H9 (cell line): ENCODE measurements around the gene BBIP1. TPM values are rescaled to one million over a fixed set of nuclear protein-coding genes. Genes with fewer than 3 reads are reported as not detected.

Experiments
- DNase-seq: peaks from one replicate; pipeline ENCODE4 v3.0.0-alpha.2; 2017
- H2AFZ ChIP-seq: one replicate; pipeline ENCODE4 v1.6.1; 2013; ENCODE audit warnings: mild to moderate bottlenecking, low read length, control low read depth, moderate library complexity
- H2AK5ac ChIP-seq: 2 replicates; pipeline ENCODE4 v1.6.1; 2013; ENCODE audit warnings: low read length, control low read depth, mixed read lengths; ENCODE audit not compliant: insufficient read length
- H2BK120ac ChIP-seq: one replicate; pipeline ENCODE4 v1.6.1; 2013; ENCODE audit warnings: low read depth, mild to moderate bottlenecking, low read length, control low read depth, inconsistent platforms; ENCODE audit not compliant: poor library complexity, severe bottlenecking
- H2BK12ac ChIP-seq: 2 replicates; pipeline ENCODE4 v1.6.1; 2013; ENCODE audit warnings: low read length, control low read depth, mixed read lengths, low read depth; ENCODE audit not compliant: insufficient read length
- H2BK15ac ChIP-seq: 2 replicates; pipeline ENCODE4 v1.6.1; 2013; ENCODE audit warnings: low read depth, low read length, control low read depth
- H2BK20ac ChIP-seq: one replicate; pipeline ENCODE4 v1.6.1; 2013; ENCODE audit warnings: low read depth, mild to moderate bottlenecking, low read length, control low read depth, inconsistent platforms; ENCODE audit not compliant: poor library complexity, severe bottlenecking
- H2BK5ac ChIP-seq: 2 replicates; pipeline ENCODE4 v1.6.1; 2013; ENCODE audit warnings: low read length, control low read depth, mixed read lengths; ENCODE audit not compliant: insufficient read length
- H3K14ac ChIP-seq: 2 replicates; pipeline ENCODE4 v1.6.1; 2013; ENCODE audit warnings: low read length, control low read depth; ENCODE audit not compliant: insufficient read depth
- H3K18ac ChIP-seq: 2 replicates; pipeline ENCODE4 v1.6.1; 2013; ENCODE audit warnings: low read depth, mild to moderate bottlenecking, mixed read lengths, low read length, control low read depth; ENCODE audit not compliant: insufficient read length
- H3K23ac ChIP-seq: 2 replicates; pipeline ENCODE4 v1.6.1; 2013; ENCODE audit warnings: low read length, control low read depth, mixed read lengths, low read depth; ENCODE audit not compliant: insufficient read length
- H3K23me2 ChIP-seq: 2 replicates; pipeline ENCODE4 v1.6.1; 2013; ENCODE audit warnings: low read depth, mild to moderate bottlenecking, mixed read lengths, low read length, control low read depth; ENCODE audit not compliant: insufficient read length, poor library complexity, severe bottlenecking
- H3K27ac ChIP-seq: 2 replicates; pipeline ENCODE4 v1.5.1; 2013; ENCODE audit warnings: low read length, control low read depth, mixed read lengths, low read depth; ENCODE audit not compliant: insufficient read length
- H3K27me3 ChIP-seq: 2 replicates; pipeline ENCODE4 v1.6.1; 2013; ENCODE audit warnings: low read length, control low read depth, inconsistent platforms; ENCODE audit not compliant: insufficient read depth
- H3K4ac ChIP-seq: 2 replicates; pipeline ENCODE4 v1.6.1; 2013; ENCODE audit warnings: low read depth, mild to moderate bottlenecking, control low read depth, inconsistent platforms, low read length, moderate library complexity
- H3K4me1 ChIP-seq: 2 replicates; pipeline ENCODE4 v1.6.1; 2013; ENCODE audit warnings: low read length, control low read depth, inconsistent platforms; ENCODE audit not compliant: insufficient read depth
- H3K4me2 ChIP-seq: 2 replicates; pipeline ENCODE4 v1.6.1; 2013; ENCODE audit warnings: low read length, control low read depth, mixed read lengths; ENCODE audit not compliant: insufficient read length, insufficient read depth
- H3K56ac ChIP-seq: 2 replicates; pipeline ENCODE4 v1.6.1; 2013; ENCODE audit warnings: low read depth, mild to moderate bottlenecking, mixed read lengths, low read length, control low read depth; ENCODE audit not compliant: insufficient read length
- H3K79me1 ChIP-seq: 2 replicates; pipeline ENCODE4 v1.6.1; 2013; ENCODE audit warnings: low read depth, mild to moderate bottlenecking, moderate library complexity, low read length, control low read depth, inconsistent platforms; ENCODE audit not compliant: insufficient read depth, poor library complexity, severe bottlenecking
- H3K79me2 ChIP-seq: 2 replicates; pipeline ENCODE4 v1.6.1; 2013; ENCODE audit warnings: low read length, control low read depth, inconsistent platforms; ENCODE audit not compliant: insufficient read depth
- H3K9ac ChIP-seq: 2 replicates; pipeline ENCODE4 v1.6.1; 2013; ENCODE audit warnings: low read length, control low read depth, mixed read lengths; ENCODE audit not compliant: insufficient read length; ENCODE audit errors: extremely low read depth
- H3K9me3 ChIP-seq: one replicate; pipeline ENCODE4 v1.6.1; 2013; ENCODE audit warnings: low read depth, low read length, inconsistent platforms; ENCODE audit not compliant: control insufficient read depth
- H3T11ph ChIP-seq: one replicate; pipeline ENCODE4 v1.6.1; 2013; ENCODE audit warnings: mild to moderate bottlenecking, low read length, control low read depth, inconsistent platforms
- H4K20me1 ChIP-seq: one replicate; pipeline ENCODE4 v1.6.1; 2013; ENCODE audit not compliant: control insufficient read depth, insufficient read length, insufficient read depth
- H4K5ac ChIP-seq: 2 replicates; pipeline ENCODE4 v1.6.1; 2013; ENCODE audit warnings: low read depth, mild to moderate bottlenecking, mixed read lengths, low read length, control low read depth; ENCODE audit not compliant: insufficient read length
- H4K8ac ChIP-seq: replicated peaks from 2 replicates; pipeline ENCODE4 v1.6.1; 2013; ENCODE audit warnings: low read length, control low read depth, mixed read lengths, low read depth; ENCODE audit not compliant: insufficient read length
- H4K91ac ChIP-seq: 2 replicates; pipeline ENCODE4 v1.6.1; 2013; ENCODE audit warnings: low read depth, mild to moderate bottlenecking, moderate library complexity, mixed read lengths, low read length, control low read depth; ENCODE audit not compliant: insufficient read length
- H3K27ac Mint-ChIP-seq, 3 experiments: 2 replicates in 2 of 3; 3 replicates in 1 of 3; pipeline ENCODE4 v1.8.0; 2020 to 2021; ENCODE audit warnings: mixed read lengths in 3 of 3, mild to moderate bottlenecking in 1 of 3, moderate library complexity in 1 of 3
- H3K27me3 Mint-ChIP-seq: 2 replicates; pipeline ENCODE4 v1.8.0; 2021; ENCODE audit warnings: low read depth, mild to moderate bottlenecking, moderate library complexity, mixed read lengths
- H3K36me3 Mint-ChIP-seq, 3 experiments: 2 replicates in 2 of 3; 3 replicates in 1 of 3; pipeline ENCODE4 v1.8.0; 2020 to 2021; ENCODE audit warnings: low read depth in 3 of 3, mixed read lengths in 3 of 3; ENCODE audit not compliant: insufficient read depth in 1 of 3
- H3K4me1 Mint-ChIP-seq, 2 experiments: 2 replicates each; pipeline ENCODE4 v1.8.0; 2020; ENCODE audit warnings: mixed read lengths in 2 of 2
- H3K4me3 Mint-ChIP-seq, 2 experiments: 2 replicates in 1 of 2; 3 replicates in 1 of 2; pipeline ENCODE4 v1.8.0; 2020 to 2021; ENCODE audit warnings: mild to moderate bottlenecking in 2 of 2, mixed read lengths in 2 of 2, moderate library complexity in 1 of 2
- H3K9me3 Mint-ChIP-seq, 2 experiments: 2 replicates in 1 of 2; 3 replicates in 1 of 2; pipeline ENCODE4 v1.8.0; 2020; ENCODE audit warnings: mild to moderate bottlenecking in 2 of 2, mixed read lengths in 2 of 2, moderate library complexity in 1 of 2
- CTCF ChIP-seq: fragments of 200-600 bp; sonication (generic); conservative IDR thresholded peaks from 3 replicates; pipeline ENCODE4 v1.8.0; 2021; ENCODE audit warnings: antibody characterized with exemption, mild to moderate bottlenecking
- WGBS: extraction: QIAGEN DNeasy Blood & Tissue Kit; methylation state at CpG from one replicate; pipeline ENCODE4 v1.1.7; 2013; ENCODE audit warnings: missing lambda C conversion rate, low lambda C conversion rate, mixed read lengths; ENCODE audit not compliant: insufficient read length; ENCODE audit errors: extremely low coverage; 5-methylcytosine and 5-hydroxymethylcytosine counted together
- total RNA-seq: library from RNA; stranded (reverse); gene quantifications from 2 replicates; pipeline ENCODE4 v1.2.1, GENCODE V29; 2021

Gene BBIP1
- total RNA-seq, 1 experiment from 2014 or later: 18.8 TPM

GRCh38 chr10:110966146-110966545 is 47.2 kb upstream of the BBIP1 start:
- Histone ChIP-seq H2BK12ac (no peak overlapping the region), H4K91ac (no peak overlapping the region), H2BK20ac (no peak overlapping the region), H3K4ac (no peak overlapping the region), H2BK120ac (no peak overlapping the region), H3K27ac (no peak overlapping the region), H4K20me1 (no peaks in the 10 kb centered on the region), H3T11ph (no peak overlapping the region), H3K9me3 (no peaks in the 10 kb centered on the region), H3K4me2 (no peak overlapping the region), H2BK15ac (no peak overlapping the region), H3K14ac (no peak overlapping the region), H4K5ac (no peak overlapping the region), H2AK5ac (no peak overlapping the region), H3K23me2 (no peaks in the 10 kb centered on the region), H3K79me2 (peaks cover 2% of the 10 kb centered on the region; the same call in 1 of the 2 replicates), H2AFZ (no peak overlapping the region), H2BK5ac (no peak overlapping the region), H3K18ac (no peak overlapping the region), H4K8ac (no peak overlapping the region), H3K4me1 (no peaks in the 10 kb centered on the region), H3K9ac (no peak overlapping the region), H3K56ac (no peak overlapping the region), H3K23ac (no peak overlapping the region), H3K79me1 (no peaks in the 10 kb centered on the region), H3K27me3 (no peaks in the 10 kb centered on the region)
- no CpG with 5 or more reads among the region's 1 CpG for WGBS
- H3K36me3 Mint-ChIP-seq: no peaks in the 10 kb centered on the region
- DNase-seq: no peak
- peaks cover 8 to 10% of the 10 kb centered on the region in 2 experiments for H3K4me1 Mint-ChIP-seq
- TF ChIP-seq CTCF: no peak
- no peaks in the 10 kb centered on the region for H3K27me3 Mint-ChIP-seq
- no peak overlapping the region for H3K27ac Mint-ChIP-seq
- H3K4me3 Mint-ChIP-seq: no peak overlapping the region
- no peaks in the 10 kb centered on the region for H3K9me3 Mint-ChIP-seq
